HepG2 (cell line): ENCODE data around the gene GRK6. TPM values are rescaled to one million over a fixed set of nuclear protein-coding genes. Genes with fewer than 3 reads are reported as not detected.

Experiments
- ATAC-seq: fragments of 200-7000 bp; cut with Tn5 transposase; 3 replicates; pipeline ENCODE4 v1.9.1; 2020; ENCODE audit warnings: mild to moderate bottlenecking, moderate library complexity
- BruUV-seq: library from RNA; stranded (reverse); fragments of 400-500 nt; replicated peaks from 2 replicates; lab custom pipeline; 2021; lab: Mats Ljungman, UMichigan
- CTCF ChIA-PET: fragments of 300-600 bp; formaldehyde crosslinking; extraction: SDS; loops from one replicate; lab custom pipeline; 2021; ENCODE audit warnings: low total read pairs, inconsistent platforms, low intra/inter-chr PET ratio; lab: Yijun Ruan, JAX
- POLR2A ChIA-PET: fragments of 350-600 bp; sonication (Branson Sonifier 250); formaldehyde crosslinking; loops from one replicate; lab custom pipeline; 2020; ENCODE audit warnings: antibody characterized with exemption, inconsistent platforms; lab: Yijun Ruan, JAX
- DNase-seq: peaks from one replicate; pipeline ENCODE4 v3.0.0-alpha.2; 2015; ENCODE audit warnings: low spot score
- FAIRE-seq: peaks from 3 replicates; lab custom pipeline; 2011; peaks lifted over from hg19 to GRCh38; lab: Jason Lieb, UNC
- H2AFZ ChIP-seq: one replicate; pipeline ENCODE4 v1.6.1; 2011; ENCODE audit warnings: low read length, inconsistent platforms
- H3K27ac ChIP-seq: fragments of 300-600 bp; 3 replicates; pipeline ENCODE4 v1.8.0; 2011; ENCODE audit warnings: mixed run types, mild to moderate bottlenecking, mixed read lengths, low read length, inconsistent platforms; ENCODE audit not compliant: insufficient read depth; ENCODE audit errors: extremely low read length
- H3K27me3 ChIP-seq, 2 experiments: fragments of 200-600 bp in 1 of 2; 2 replicates in 1 of 2; 3 replicates in 1 of 2; pipeline versions ENCODE4 v1.6.0 to v1.8.0; 2011; ENCODE audit warnings: low read length in 2 of 2, mild to moderate bottlenecking in 2 of 2, moderate library complexity in 2 of 2, inconsistent platforms in 1 of 2; ENCODE audit not compliant: insufficient read depth in 2 of 2, control insufficient read depth in 1 of 2
- H3K36me3 ChIP-seq, 2 experiments: fragments of 200-600 bp in 1 of 2; replicated peaks in 1 of 2; 2 replicates in 1 of 2; 3 replicates in 1 of 2; pipeline versions ENCODE4 v1.5.1 to v1.8.0; 2011; ENCODE audit warnings: low read length in 2 of 2, inconsistent platforms in 1 of 2; ENCODE audit not compliant: insufficient read depth in 2 of 2, control insufficient read depth in 1 of 2
- H3K4me1 ChIP-seq: 2 replicates; pipeline ENCODE4 v1.5.1; 2012; ENCODE audit warnings: low read length, inconsistent platforms; ENCODE audit not compliant: insufficient read depth
- H3K4me2 ChIP-seq: 2 replicates; pipeline ENCODE4 v1.6.0; 2011; ENCODE audit warnings: low read depth, low read length, inconsistent platforms
- H3K4me3 ChIP-seq, 3 experiments: fragments of 200-600 bp in 1 of 3; sonication (generic), shearing (Covaris generic) in 1 of 3; replicated peaks in 1 of 3; 2 replicates each; pipeline ENCODE4 v1.5.1; 2011 to 2016; ENCODE audit warnings: low read length in 3 of 3, inconsistent platforms in 2 of 3, low read depth in 2 of 3, mild to moderate bottlenecking in 2 of 3, control low read depth in 1 of 3, mixed read lengths in 1 of 3; ENCODE audit not compliant: insufficient read depth in 1 of 3
- H3K79me2 ChIP-seq: one replicate; pipeline ENCODE4 v1.6.1; 2011; ENCODE audit warnings: low read length, inconsistent platforms; ENCODE audit not compliant: insufficient read depth
- H3K9ac ChIP-seq: 2 replicates; pipeline ENCODE4 v1.6.0; 2011; ENCODE audit warnings: mild to moderate bottlenecking, low read depth, low read length, inconsistent platforms; ENCODE audit not compliant: insufficient read depth
- H3K9me3 ChIP-seq: 2 replicates; pipeline ENCODE4 v1.5.1; 2012; ENCODE audit warnings: mild to moderate bottlenecking, low read length
- H4K20me1 ChIP-seq: 2 replicates; pipeline ENCODE4 v1.6.0; 2011; ENCODE audit warnings: inconsistent platforms, mild to moderate bottlenecking, low read length, moderate library complexity; ENCODE audit not compliant: insufficient read depth
- AGO1 ChIP-seq: fragments of 200-400 bp; formaldehyde crosslinking; IDR thresholded peaks from 2 replicates; pipeline ENCODE4 v1.6.1; 2017; ENCODE audit warnings: mild to moderate bottlenecking, low read depth, low read length, moderate library complexity; ENCODE audit not compliant: poor library complexity, severe bottlenecking
- AGO2 ChIP-seq: fragments of 200-400 bp; formaldehyde crosslinking; optimal IDR thresholded peaks from 2 replicates; pipeline ENCODE3; 2017; ENCODE audit warnings: mild to moderate bottlenecking, low read depth, low read length, moderate library complexity
- BCL6 ChIP-seq: IDR thresholded peaks from 2 replicates; pipeline ENCODE4 v1.6.1; 2016; ENCODE audit warnings: missing genetic modification reagents, missing compliant biosample characterization
- JARID2 ChIP-seq: sonication (generic); formaldehyde crosslinking; IDR thresholded peaks from 2 replicates; pipeline ENCODE4 v1.8.1; 2023; ENCODE audit warnings: missing genetic modification reagents, inconsistent platforms; ENCODE audit not compliant: insufficient replicate concordance
- JUNB ChIP-seq: sonication (generic); formaldehyde crosslinking; IDR thresholded peaks from 2 replicates; pipeline ENCODE4 v1.8.0; 2022; ENCODE audit warnings: missing genetic modification reagents, mild to moderate bottlenecking, borderline replicate concordance
- NONO ChIP-seq, 2 experiments: fragments of 450-650 bp in 1 of 2; sonication (generic) in 1 of 2; formaldehyde crosslinking in 1 of 2; IDR thresholded peaks in 1 of 2; conservative IDR thresholded peaks in 1 of 2; 2 replicates each; pipeline versions ENCODE4 v1.6.1 to v1.8.0; 2017 to 2022; ENCODE audit warnings: mild to moderate bottlenecking in 1 of 2, missing genetic modification reagents in 1 of 2, moderate library complexity in 1 of 2
- POLR2G ChIP-seq: fragments of 200-400 bp; formaldehyde crosslinking; IDR thresholded peaks from 2 replicates; pipeline ENCODE4 v1.6.1; 2018; ENCODE audit warnings: mild to moderate bottlenecking, low read depth, low read length, moderate library complexity
- RBFOX2 ChIP-seq: fragments of 200-400 bp; formaldehyde crosslinking; IDR thresholded peaks from 2 replicates; pipeline ENCODE4 v1.6.1; 2017; ENCODE audit warnings: low read depth, mild to moderate bottlenecking, low read length
- RFX3 ChIP-seq: IDR thresholded peaks from 2 replicates; pipeline ENCODE4 v1.6.1; 2016; ENCODE audit warnings: missing biosample characterization, missing genetic modification reagents
- SRY ChIP-seq: sonication (generic); formaldehyde crosslinking; IDR thresholded peaks from 2 replicates; pipeline ENCODE4 v1.8.0; 2022; ENCODE audit warnings: mild to moderate bottlenecking, missing genetic modification reagents
- TBX2 ChIP-seq: sonication (generic); formaldehyde crosslinking; IDR thresholded peaks from 2 replicates; pipeline ENCODE4 v1.5.0; 2020; ENCODE audit warnings: missing genetic modification reagents, mild to moderate bottlenecking, borderline replicate concordance
- U2AF1 ChIP-seq: fragments of 200-400 bp; formaldehyde crosslinking; optimal IDR thresholded peaks from 2 replicates; pipeline ENCODE3; 2017; ENCODE audit warnings: mild to moderate bottlenecking, low read depth, low read length
- ZFP62 ChIP-seq: sonication (generic); formaldehyde crosslinking; IDR thresholded peaks from 2 replicates; pipeline ENCODE4 v1.4.0; 2020; ENCODE audit warnings: missing genetic modification reagents
- ZNF703 ChIP-seq: sonication (generic); formaldehyde crosslinking; IDR thresholded peaks from 2 replicates; pipeline ENCODE4 v1.5.1; 2020; ENCODE audit warnings: missing genetic modification reagents, mild to moderate bottlenecking, moderate library complexity, borderline replicate concordance
- WGBS: methylation state at CpG from one replicate; pipeline ENCODE4 v1.1.6; 2017; ENCODE audit warnings: low lambda C conversion rate; 5-methylcytosine and 5-hydroxymethylcytosine counted together
- in situ Hi-C: cut with HindIII; loops from 2 replicates; pipeline ENCODE4 v1.10.0; 2017; ENCODE audit warnings: low pct_unique_long_range_greater_than_20kb; ENCODE audit not compliant: extremely low pct_ligation_motif_present
- intact Hi-C: fragments of 100-400 bp; cut with micrococcal nuclease; formaldehyde crosslinking; loops from one replicate; pipeline ENCODE4 v1.10.0; 2022; ENCODE audit not compliant: unreplicated experiment
- polyA plus RNA-seq, 8 experiments: library from polyadenylated mRNA; depleted of rRNA in 3 of 8; stranded (reverse) in 7 of 8; unstranded in 1 of 8; fragments of >200 nt; fragmentation: Illumina TruSeq in 4 of 8; extraction: Trizol in 4 of 8; gene quantifications; 2 replicates each; pipeline versions ENCODE4 v1.2.1 to v1.2.3, GENCODE V29; 2011 to 2016; ENCODE audit warnings: low read depth in 4 of 8, missing spikeins in 1 of 8, mixed read lengths in 1 of 8; ENCODE audit not compliant: insufficient read depth in 1 of 8
- total RNA-seq, 5 experiments: library from RNA; depleted of rRNA; stranded (reverse); fragments of >200 nt; fragmentation: Illumina TruSeq; extraction: Trizol; gene quantifications; 2 replicates each; pipeline ENCODE4 v1.2.3, GENCODE V29; 2016; ENCODE audit warnings: low read depth in 1 of 5

GRK6 gene
- total and polyA plus RNA-seq, 2 of the 13 experiments (the other 11 are each of a cell fraction or from before 2014, with no cell fraction given), result 13.2 to 19.9 TPM

DNA sequence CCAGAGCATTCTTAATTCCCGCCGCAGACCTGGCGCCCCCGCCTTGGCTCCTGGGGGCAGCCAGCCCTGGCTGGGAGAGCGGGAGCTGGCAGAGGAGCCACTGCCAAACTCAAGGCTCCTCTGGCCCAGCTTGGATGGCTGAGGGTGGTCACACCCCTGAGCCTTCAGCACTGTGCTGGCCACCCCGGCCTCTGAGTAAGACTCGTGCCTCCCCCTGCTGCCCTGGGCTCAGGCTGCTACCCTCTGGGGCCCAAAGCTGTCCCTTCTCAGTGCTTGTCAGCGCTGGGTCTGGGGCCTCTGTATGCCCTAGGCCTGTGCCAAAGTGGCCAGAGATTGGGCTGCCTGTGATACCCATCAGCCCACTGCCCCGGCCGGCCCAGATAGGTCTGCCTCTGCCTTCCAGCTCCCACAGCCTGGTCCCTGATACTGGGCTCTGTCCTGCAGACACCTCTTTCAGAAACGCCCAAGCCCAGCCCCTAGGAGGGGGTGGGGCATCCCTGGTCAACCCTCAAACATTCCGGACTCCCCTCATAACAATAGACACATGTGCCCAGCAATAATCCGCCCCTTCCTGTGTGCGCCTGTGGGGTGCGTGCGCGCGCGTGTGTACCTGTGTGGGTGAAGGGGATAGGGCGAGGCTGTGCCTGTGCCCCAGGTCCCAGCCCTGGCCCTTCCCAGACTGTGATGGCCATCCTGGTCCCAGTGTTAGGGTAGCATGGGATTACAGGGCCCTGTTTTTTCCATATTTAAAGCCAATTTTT lies 15.8 kb downstream of the GRK6 start:
- Histone ChIP-seq H2AFZ (no peak overlapping the region), H3K9ac (no peak overlapping the region), H4K20me1 (peaks cover 2% of the 10 kb centered on the region; the same call in 1 of the 2 replicates), H3K36me3 (peaks cover 5 to 14% of the 10 kb centered on the region in 2 experiments; a peak in 4 of 5 replicates), H3K27me3 (no peaks in the 10 kb centered on the region), H3K4me2 (no peak overlapping the region), H3K4me3 (no peak overlapping the region), H3K27ac (no peak overlapping the region), H3K79me2 (no peaks in the 10 kb centered on the region), H3K4me1 (peaks cover 27% of the 10 kb centered on the region), H3K9me3 (no peaks in the 10 kb centered on the region)
- CTCF ChIA-PET, result no interaction called here
- BruUV-seq, result no TSS peak
- in situ Hi-C loops, result no loop called here
- TF ChIP-seq JUNB (CRISPR knock-in tag) (no peak), RFX3 (CRISPR knock-in tag) (no peak), NONO (IDR thresholded peaks at IDR 0.05) (no peak), NONO (CRISPR knock-in tag; conservative IDR thresholded peaks at IDR 0.05) (0 out of 2 replicates have a peak, but pooled peaks have one; percentile 13), BCL6 (CRISPR knock-in tag) (no peak), RBFOX2 (peak; percentile 52; the same call in 1 of the 2 replicates), JARID2 (CRISPR knock-in tag) (no peak), ZNF703 (no peak), ZFP62 (CRISPR knock-in tag) (no peak), SRY (CRISPR knock-in tag) (no peak), AGO2 (peak; percentile 88), U2AF1 (no peak), TBX2 (CRISPR knock-in tag) (0 out of 2 replicates have a peak, but pooled peaks have one; percentile 5), POLR2G (peak; percentile 14; the same call in 1 of the 2 replicates), AGO1 (peak; percentile 97)
- ATAC-seq (no peak), DNase-seq (no peak), FAIRE-seq (no peak)
- WGBS, result over 99% methylated on average over 12 of the region's 20 CpGs
- intact Hi-C loops, result no loop called here
- POLR2A ChIA-PET, result interaction anchor here (1.3 to 2.0 kb wide), 4 partner anchors 12 to 17 kb away, joined by 3 to 8 read pairs (median 4); partner anchors contain the start of gene GRK6
